Cardiac fibroblast (primary cell): ENCODE data around the gene KIF1C.

Source experiments
- DNase-seq, 2 donors: peaks; one replicate each; pipeline versions ENCODE4 v3.0.0 to v3.0.0-alpha.2; 2010; ENCODE audit warnings: low read depth in 2 of 2
- H3K4me3 ChIP-seq, 2 donors: replicated peaks in 1 of 2; 1 replicate in 1 of 2; 2 replicates in 1 of 2; pipeline ENCODE4 v1.5.1; 2011; ENCODE audit warnings: low read depth in 2 of 2, low read length in 2 of 2, mild to moderate bottlenecking in 2 of 2, moderate library complexity in 1 of 2
- TF ChIP-seq, protein P1 (sequence below): IDR thresholded peaks from one replicate; pipeline ENCODE4 v1.5.1; 2011; ENCODE audit warnings: low read depth, mild to moderate bottlenecking, low read length, inconsistent platforms

Gene KIF1C

DNA sequence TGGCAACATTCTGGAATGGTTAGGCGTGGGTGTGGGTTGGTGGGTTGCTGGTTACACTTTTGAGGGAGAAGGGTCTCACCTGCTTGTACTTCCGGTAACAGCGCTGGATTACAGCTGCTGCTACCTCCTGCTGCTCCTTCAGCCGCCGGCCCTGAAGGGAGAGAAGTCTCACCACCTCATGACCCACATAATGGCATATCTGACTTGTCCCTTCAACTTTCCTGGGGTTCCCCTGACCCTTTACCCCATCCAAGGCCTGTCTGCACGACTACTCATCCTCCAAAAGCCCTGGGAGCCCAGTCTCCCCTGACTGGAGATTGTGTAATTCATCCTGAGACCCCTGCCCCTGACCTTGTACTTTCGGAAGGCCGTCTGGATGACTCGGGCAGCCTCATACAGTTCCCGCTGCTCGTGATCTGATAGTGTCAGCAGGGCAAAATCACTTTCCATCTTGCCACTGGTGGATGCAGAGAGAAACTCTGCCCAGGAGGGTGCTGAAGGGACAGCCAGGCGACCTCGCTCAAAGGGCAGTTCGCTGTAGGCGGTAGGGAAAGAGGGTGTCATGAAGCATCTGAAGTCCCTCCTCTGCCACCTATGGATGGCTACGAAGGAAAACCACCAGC lies 28.1 kb upstream of the KIF1C start:
- H3K4me3 ChIP-seq, result peak overlapping the region; percentile 68 to 71
- TF ChIP-seq, protein P1, sequence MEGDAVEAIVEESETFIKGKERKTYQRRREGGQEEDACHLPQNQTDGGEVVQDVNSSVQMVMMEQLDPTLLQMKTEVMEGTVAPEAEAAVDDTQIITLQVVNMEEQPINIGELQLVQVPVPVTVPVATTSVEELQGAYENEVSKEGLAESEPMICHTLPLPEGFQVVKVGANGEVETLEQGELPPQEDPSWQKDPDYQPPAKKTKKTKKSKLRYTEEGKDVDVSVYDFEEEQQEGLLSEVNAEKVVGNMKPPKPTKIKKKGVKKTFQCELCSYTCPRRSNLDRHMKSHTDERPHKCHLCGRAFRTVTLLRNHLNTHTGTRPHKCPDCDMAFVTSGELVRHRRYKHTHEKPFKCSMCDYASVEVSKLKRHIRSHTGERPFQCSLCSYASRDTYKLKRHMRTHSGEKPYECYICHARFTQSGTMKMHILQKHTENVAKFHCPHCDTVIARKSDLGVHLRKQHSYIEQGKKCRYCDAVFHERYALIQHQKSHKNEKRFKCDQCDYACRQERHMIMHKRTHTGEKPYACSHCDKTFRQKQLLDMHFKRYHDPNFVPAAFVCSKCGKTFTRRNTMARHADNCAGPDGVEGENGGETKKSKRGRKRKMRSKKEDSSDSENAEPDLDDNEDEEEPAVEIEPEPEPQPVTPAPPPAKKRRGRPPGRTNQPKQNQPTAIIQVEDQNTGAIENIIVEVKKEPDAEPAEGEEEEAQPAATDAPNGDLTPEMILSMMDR, result no peak
- no peak for DNase-seq

DNA sequence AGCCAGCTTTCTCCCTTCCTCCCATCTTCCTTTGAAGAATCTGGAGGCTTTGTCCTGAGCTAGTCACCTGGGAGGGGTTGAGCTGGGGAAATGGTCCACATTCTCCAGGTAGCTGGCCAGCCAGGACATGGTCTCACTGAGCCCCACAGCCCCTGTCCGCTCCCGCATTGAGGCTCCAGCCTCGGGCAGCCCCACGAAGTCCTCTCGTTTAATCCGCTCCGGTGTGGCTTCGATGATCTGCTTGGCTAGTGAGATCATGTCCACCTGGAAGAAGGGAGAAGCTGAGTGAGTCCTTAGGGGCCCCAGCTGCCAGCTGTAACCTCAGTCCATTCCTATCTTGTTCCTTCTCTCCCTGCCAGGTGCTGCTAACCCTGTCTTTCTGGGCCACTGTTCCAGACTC lies 27.5 kb upstream of the KIF1C start:
- TF ChIP-seq, protein P1, result no peak
- DNase-seq, result no peak
- no peak overlapping the region for H3K4me3 ChIP-seq

- DNase-seq, result no peak
- TF ChIP-seq, protein P1, result no peak
- no peak overlapping the region for H3K4me3 ChIP-seq
Measured at GRCh38 chr17:4971826-4972225, 25.9 kb upstream of the KIF1C start.

DNA sequence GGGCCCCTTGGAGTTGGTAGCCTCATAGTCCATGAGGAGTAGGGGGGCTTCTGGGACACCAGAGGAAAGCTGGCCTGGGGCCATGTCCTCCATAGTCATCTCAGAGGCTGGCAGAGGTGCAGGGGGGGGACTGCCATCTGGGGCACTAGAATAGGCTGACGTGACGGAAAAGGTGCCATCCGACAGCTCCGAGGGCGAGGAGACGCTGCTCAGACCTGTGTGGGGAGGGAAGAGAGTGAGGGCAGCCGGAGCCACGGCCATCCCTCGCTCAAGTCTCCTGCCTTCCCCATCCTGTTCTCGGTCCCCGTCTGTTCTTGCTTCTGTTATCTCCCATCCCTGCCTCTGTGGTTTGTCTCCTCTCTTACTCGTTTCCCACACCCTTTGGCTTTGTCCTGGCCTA lies 25.4 kb upstream of the KIF1C start:
- no peak for DNase-seq
- H3K4me3 ChIP-seq, result no peak overlapping the region
- TF ChIP-seq, protein P1, result no peak

- TF ChIP-seq, protein P1, result no peak
- DNase-seq, result no peak
- H3K4me3 ChIP-seq, result no peak overlapping the region
Measured at GRCh38 chr17:4972752-4973151, 25.0 kb upstream of the KIF1C start.

DNA sequence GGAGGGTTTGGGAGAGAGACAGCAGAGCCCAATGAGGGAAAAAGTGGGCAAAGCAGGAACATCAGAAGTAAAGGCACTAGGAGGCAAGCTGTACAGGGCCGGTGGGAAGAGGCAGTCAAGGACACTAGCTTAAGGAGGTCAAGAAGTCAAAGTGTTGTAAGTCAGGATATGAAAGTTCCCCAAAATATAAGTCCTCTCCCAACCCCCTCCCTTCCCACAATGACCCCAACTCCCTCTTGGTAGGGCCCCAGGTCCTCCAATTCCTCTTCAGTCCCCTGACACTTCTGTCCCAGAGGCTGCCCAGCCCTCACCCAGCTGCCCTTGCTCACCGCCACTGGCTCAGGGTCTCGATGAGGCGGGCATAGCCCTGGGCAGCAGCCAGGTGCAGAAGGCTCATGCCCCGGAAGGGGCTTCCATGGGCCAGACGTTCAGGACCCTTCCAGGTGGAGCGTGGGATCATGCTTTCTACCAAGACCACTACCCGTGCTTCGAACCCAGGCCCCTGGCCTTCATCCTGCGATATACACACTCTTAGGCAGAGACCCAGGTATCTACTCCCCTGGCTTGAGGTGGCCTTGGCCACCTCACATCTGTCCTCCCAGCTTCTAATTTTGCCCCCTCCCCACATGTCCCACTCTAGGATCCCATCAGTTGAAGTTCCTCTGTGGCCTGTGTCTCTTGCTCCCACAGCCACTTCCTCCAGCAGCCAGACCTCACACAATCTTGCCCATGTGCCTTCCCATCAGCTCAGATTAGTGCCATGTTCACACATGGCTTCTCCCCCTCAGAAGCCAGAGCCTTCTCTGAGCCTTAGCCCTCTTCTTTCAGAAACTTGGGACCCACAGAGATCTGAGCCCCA lies 24.3 kb upstream of the KIF1C start:
- no peak for DNase-seq
- TF ChIP-seq, protein P1, result no peak
- no peak overlapping the region for H3K4me3 ChIP-seq
